HL-60/S4 treated with phorbol 12-myristate 13-acetate at 8.2 ng/mL for 4 days and 3 days (cell line): Measurements from ENCODE around the gene GRIA4.
"Not testable (repeated sequence)": the region's sequence is repeated elsewhere in the genome, so short reads cannot be mapped to it uniquely, and the experiment has no call there.

Source experiments
- in situ Hi-C: fragments of 300-500 bp; cut with MboI; formaldehyde crosslinking; loops from 2 replicates; pipeline ENCODE4 v1.15.0; 2022; ENCODE audit warnings: low sequenced_read_pairs

GRIA4 gene

DNA sequence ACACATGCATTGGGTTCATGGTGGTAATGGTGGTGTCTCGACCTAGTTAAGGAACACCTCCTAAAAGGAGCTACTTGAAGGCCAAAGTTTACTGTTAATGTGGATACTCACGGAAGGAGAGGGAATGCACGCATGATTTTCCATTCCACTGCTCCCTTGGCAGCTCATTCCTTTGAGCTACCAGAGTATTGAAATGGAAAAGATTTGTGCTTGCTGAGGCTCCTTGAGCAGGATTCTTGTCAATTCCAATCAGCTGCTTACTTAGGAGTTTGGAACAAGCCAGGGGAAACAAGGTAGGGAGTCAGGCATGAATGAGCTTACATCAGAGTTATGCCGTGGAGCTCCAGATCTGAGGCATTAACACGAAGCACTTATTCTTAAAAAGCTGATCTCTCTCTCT lies 108.8 kb downstream of the GRIA4 start:
- in situ Hi-C loops: no loop called here

GRCh38 chr11:105719073-105719822 lies 109.4 kb downstream of the GRIA4 start:
- in situ Hi-C loops: no loop called here

DNA sequence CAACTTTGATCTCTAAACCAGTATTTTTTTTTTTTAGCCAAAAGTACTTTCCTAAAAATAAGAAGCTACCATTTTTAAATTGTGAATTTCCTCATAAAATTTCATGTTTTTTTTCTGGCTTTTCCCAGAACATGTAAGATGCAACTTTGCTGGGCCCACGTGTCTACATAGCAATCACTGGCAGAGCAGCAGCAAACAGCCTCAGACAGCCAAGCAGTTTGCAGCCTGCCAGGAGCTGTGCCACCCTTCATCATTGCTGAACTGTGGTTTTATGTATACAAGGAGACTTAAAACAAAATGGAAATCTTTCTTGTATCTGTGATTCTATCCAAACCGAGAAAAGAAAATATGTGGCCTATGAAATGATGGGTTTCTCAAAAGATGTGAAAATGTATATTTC lies 110.2 kb downstream of the GRIA4 start:
- in situ Hi-C loops: no loop called here

DNA sequence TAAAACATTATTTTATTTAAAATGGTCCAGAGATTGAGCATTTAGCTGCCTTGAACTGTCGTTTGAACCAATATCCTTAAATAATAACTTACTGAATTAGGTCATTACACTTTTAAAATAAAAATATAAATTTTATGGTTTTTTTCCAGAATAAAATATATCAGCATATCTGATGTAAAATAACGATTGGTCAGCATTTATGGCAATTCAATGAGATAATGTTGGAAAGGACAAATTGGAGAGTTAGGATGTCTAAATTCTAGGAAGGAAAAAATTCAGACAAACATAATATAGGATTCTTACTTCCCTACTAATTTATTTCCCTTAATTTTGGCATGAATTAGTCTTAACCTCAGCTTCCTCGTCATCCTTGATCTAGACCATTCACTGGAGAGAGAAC lies 113.4 kb downstream of the GRIA4 start:
- in situ Hi-C loops: no loop called here

DNA sequence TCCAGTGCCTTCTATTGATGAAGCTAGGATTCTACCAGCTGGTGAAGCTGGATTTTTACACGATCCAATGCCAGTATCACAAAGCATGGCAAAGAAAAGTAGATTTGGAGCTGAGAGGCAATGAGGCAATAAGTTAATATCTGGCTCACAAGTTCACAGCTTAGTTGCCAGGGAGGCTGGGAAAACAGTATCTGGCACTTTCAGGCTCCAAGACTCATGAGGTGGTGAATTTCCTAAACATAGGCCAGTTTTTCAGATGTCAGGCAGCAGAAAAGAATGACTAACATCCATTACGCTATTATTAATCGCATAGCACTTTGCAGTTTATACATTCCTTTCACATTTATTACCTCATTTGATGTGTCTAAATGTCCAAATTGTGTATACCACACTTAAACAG lies 122.7 kb downstream of the GRIA4 start:
- in situ Hi-C loops: no loop called here

- in situ Hi-C loops: no loop called here
These were observed 124.6 kb downstream of the GRIA4 start for GRCh38 chr11:105734426-105734825.

DNA sequence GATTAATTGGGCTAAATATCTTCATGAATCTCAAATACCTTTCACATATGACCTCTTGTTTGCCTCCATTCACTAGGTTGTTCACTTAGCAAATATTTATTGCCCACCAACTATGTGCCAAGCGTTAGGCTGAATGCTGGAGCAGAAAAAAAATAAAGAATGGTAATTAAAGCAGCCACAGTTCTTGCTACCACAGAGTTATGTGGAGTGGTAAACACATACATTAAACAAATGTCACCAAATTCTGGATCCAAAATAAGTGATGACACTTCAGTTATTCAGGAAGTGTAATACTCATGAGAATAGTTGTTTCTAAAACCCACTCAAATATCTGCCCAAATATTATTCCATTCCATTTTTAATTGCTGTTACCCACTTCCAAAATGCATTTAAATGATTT lies 128.4 kb downstream of the GRIA4 start:
- in situ Hi-C loops: no loop called here

DNA sequence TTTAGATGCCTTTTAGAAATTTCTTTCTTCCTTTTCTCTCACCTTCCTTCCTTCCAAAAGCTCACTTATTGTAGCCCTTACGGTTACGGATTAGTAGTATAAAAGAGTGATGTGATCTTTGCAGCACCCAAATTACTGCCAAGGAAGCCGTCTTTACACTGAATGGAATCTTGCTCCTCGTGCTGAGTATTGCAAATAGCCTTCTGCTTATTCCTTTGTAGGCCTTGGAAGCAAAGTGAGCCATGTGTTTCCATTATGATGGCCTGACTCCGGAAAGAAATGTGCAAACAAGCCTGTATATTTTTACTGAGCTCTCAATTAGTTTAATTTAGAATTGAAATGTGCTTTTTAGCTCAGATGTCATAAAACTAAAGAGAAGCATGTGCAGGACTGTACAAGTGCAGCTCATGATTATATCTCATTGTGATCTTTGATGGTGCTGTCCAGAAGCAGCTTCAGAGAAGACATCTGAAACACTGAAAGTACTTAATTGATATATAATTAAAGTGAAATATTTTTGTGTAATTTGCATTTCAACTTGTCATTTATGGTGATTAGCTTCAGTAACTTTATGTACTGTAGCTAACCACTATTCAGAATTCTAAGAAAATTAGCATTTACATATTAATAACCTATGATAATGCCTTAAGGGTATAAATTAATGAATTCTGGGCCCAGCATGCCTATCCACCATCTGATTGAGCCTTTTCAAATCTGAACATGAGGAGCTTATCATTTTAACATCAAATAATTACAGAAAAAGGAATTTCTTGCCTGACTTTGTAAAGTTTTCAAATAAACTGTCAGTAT lies 129.3 kb downstream of the GRIA4 start:
- in situ Hi-C loops: no loop called here

DNA sequence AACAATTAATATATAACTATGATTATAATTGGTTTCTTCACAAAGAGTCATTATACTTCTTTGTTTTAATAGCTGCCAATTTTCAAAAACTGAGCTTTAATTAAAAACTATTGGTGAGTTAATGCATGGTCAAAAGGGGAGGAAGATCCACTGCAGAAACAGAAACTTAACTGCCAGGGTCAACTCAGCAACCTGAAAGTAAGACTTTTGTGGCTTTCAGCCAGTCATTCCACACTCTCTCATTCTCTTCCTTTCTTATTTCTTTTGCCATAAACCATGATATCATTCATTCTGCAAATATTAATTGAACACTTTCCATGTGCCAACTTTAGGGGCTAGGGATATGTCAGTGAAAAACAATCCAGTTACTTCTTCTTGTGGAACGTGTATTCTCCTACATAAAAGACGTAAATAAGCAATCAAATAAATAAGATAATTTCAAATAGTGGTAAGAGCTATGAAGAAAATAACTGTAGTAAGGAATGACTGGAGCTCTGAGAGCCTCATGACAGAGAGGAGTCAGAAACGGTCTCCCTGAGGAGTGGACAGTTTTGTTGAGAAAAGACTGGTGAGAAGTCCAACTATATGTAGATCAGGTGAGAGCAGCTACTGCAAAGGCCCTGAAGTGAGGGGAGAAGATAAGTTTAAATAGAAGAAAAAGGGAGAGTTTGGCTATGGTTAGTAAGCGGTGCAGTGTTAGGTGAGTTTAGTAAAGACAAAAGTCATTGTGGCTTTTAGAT lies 130.5 kb downstream of the GRIA4 start:
- in situ Hi-C loops: no loop called here

GRCh38 chr11:105741488-105742020 lies 131.7 kb downstream of the GRIA4 start:
- in situ Hi-C loops: no loop called here

GRCh38 chr11:105754260-105754659 lies 144.4 kb downstream of the GRIA4 start:
- in situ Hi-C loops: no loop called here

DNA sequence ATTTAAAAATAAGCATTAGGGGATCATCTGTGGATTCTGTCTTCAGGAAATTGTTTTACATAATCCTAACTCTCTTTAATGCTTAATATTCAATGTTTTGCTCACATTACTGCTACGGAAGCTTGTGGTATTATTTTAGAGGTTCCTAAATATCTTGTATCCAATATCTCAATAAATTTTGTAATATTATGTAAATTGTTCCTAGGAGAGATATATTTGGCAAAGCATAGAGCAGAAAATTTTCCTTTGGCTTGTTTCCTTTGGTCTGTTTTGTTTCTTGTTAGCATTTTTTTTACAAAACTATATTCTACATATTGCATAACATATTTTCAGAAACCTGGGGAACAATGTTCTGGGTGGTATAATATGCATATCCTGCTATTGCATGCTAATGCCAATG lies 144.8 kb downstream of the GRIA4 start:
- in situ Hi-C loops: no loop called here

DNA sequence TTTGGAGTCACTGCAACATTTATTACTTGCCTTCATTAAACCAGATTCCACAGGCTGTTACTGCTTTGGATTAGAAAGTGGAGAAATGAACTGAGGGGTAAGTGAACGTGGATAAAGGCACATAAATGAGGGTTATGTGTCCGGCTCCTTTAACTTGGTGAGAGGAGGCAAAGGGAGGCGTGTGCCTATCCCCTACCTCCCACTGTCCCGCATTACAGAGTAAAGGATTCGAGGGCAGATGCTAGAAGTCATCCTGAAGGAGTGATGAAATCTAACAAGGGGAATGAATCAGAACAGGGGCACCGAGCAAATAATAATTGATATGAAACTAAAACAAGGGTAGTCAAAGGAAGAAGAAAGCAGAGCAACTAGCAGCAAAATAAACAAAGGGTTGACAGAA lies 147.2 kb downstream of the GRIA4 start:
- in situ Hi-C loops: no loop called here

GRCh38 chr11:105763594-105763993 lies 153.7 kb downstream of the GRIA4 start:
- in situ Hi-C loops: no loop called here

GRCh38 chr11:105767931-105768330 lies 158.1 kb downstream of the GRIA4 start:
- in situ Hi-C loops: no loop called here

DNA sequence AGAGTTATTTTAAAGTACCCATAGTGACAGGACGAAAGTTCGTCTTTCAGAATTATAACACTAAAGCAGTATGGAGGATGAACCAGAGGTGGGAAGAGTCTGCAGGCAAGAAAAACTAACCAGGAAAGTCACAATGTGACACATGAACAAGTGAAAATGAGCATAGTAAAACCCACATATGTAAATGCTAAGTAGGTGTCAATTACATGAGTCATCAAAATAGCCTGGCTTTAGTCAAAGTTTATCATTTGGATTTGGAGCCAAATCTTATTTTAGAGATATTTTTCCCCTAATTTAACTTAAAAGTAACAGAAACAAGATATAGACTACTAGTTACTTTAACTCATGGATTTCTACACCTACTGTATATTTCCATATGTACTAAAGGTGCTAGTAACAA lies 159.8 kb downstream of the GRIA4 start:
- in situ Hi-C loops: no loop called here

GRCh38 chr11:105773452-105773851 lies 163.6 kb downstream of the GRIA4 start:
- in situ Hi-C loops: not testable (repeated sequence)

GRCh38 chr11:105774899-105775298 lies 165.0 kb downstream of the GRIA4 start:
- in situ Hi-C loops: no loop called here

GRCh38 chr11:105780781-105781525 lies 171.1 kb downstream of the GRIA4 start:
- in situ Hi-C loops: no loop called here

GRCh38 chr11:105781807-105782206 lies 171.9 kb downstream of the GRIA4 start:
- in situ Hi-C loops: no loop called here

DNA sequence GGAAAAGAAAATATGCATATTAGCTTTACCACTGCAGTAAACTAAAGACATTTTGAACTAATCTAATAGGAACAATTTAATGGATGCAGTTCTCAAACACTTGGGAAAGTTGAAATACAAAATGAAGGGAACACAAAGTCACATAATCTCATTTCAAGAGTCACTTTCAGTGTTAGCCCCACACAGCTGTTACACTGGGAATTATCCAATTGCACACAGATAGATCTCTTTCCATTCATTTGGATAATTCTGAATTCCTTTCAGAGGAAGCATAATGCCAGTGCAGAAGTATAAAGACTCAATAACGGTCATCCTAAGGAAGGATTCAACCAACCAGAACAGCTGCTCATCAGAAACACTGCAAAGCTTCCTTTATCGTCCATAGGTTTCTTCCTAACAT lies 173.3 kb downstream of the GRIA4 start:
- in situ Hi-C loops: no loop called here
